Measurements from ENCODE around the gene SYNJ1.
"Not testable (repeated sequence)": the region's sequence is repeated elsewhere in the genome, so short reads cannot be mapped to it uniquely, and the experiment has no call there.

The SYNJ1 gene

GRCh38 chr21:32727687-32728455 is at the start of gene SYNJ1:
Gene SYNJ1 (minus strand): TSS chr21:32728013. CDS start chr21:32726895, 1,118 bp downstream.
- peak; percentile 95 to 98 (median 97) for DNase-seq

GRCh38 chr21:32777269-32777668 is 49.5 kb upstream of the SYNJ1 start:
- no peak for DNase-seq

GRCh38 chr21:32776743-32777142 is 48.9 kb upstream of the SYNJ1 start:
- DNase-seq = no peak

- not testable (repeated sequence) for DNase-seq
Measured at GRCh38 chr21:32773048-32773344, 45.2 kb upstream of the SYNJ1 start.

- peak; percentile 48 to 77 (median 59) for DNase-seq
Measured at GRCh38 chr21:32772281-32773047, 44.7 kb upstream of the SYNJ1 start.

GRCh38 chr21:32770871-32771523 is 43.2 kb upstream of the SYNJ1 start:
- peak; percentile 65 to 78 (median 69) for DNase-seq

GRCh38 chr21:32768530-32768929 is 40.7 kb upstream of the SYNJ1 start:
- DNase-seq = peak in 1 of 3 experiments; percentile 11

GRCh38 chr21:32765058-32765457 is 37.2 kb upstream of the SYNJ1 start:
- DNase-seq = no peak

- DNase-seq = no peak
Measured at GRCh38 chr21:32764186-32764585, 36.4 kb upstream of the SYNJ1 start.

- no peak for DNase-seq
Measured at GRCh38 chr21:32757804-32758203, 30.0 kb upstream of the SYNJ1 start.

GRCh38 chr21:32756096-32756495 is 28.3 kb upstream of the SYNJ1 start:
- DNase-seq = peak in 1 of 3 experiments; percentile 18

- peak in 1 of 3 experiments; percentile 26 for DNase-seq
Measured at GRCh38 chr21:32753818-32754585, 26.2 kb upstream of the SYNJ1 start.

- DNase-seq = no peak
Measured at GRCh38 chr21:32750405-32750804, 22.6 kb upstream of the SYNJ1 start.

- no peak for DNase-seq
Measured at GRCh38 chr21:32749662-32750061, 21.8 kb upstream of the SYNJ1 start.

GRCh38 chr21:32748529-32748928 is 20.7 kb upstream of the SYNJ1 start:
- no peak for DNase-seq

GRCh38 chr21:32747396-32747795 is 19.6 kb upstream of the SYNJ1 start:
- DNase-seq = no peak

GRCh38 chr21:32746711-32747110 is 18.9 kb upstream of the SYNJ1 start:
- DNase-seq = not testable (repeated sequence)

- no peak for DNase-seq
Measured at GRCh38 chr21:32742396-32742795, 14.6 kb upstream of the SYNJ1 start.

- no peak for DNase-seq
Measured at GRCh38 chr21:32741336-32741735, 13.5 kb upstream of the SYNJ1 start.

- DNase-seq = no peak
Measured at GRCh38 chr21:32739946-32740345, 12.1 kb upstream of the SYNJ1 start.

- DNase-seq = not testable (repeated sequence)
Measured at GRCh38 chr21:32736083-32736482, 8.3 kb upstream of the SYNJ1 start.

- DNase-seq = no peak
Measured at GRCh38 chr21:32735524-32735923, 7.7 kb upstream of the SYNJ1 start.
